Mesenchymal stem cell (in vitro differentiated cells and primary cell): ENCODE data around the gene SPATA2.

Experiments
- DNase-seq: peaks from one replicate; pipeline ENCODE4 v3.0.0-alpha.2; 2013
- H2AFZ ChIP-seq: one replicate; pipeline ENCODE4 v1.6.1; 2013; ENCODE audit warnings: low read depth, mild to moderate bottlenecking, control low read depth, inconsistent platforms, low read length, moderate library complexity
- H2AK5ac ChIP-seq: 2 replicates; pipeline ENCODE4 v1.6.1; 2013; ENCODE audit warnings: low read length, moderate library complexity, mild to moderate bottlenecking, inconsistent platforms; ENCODE audit not compliant: severe bottlenecking
- H2BK120ac ChIP-seq: one replicate; pipeline ENCODE4 v1.6.1; 2013; ENCODE audit warnings: low read depth, mild to moderate bottlenecking, inconsistent platforms, low read length, moderate library complexity
- H2BK12ac ChIP-seq, 2 experiments: one replicate each; pipeline ENCODE4 v1.6.1; 2013; ENCODE audit warnings: inconsistent platforms in 2 of 2, low read length in 2 of 2, mild to moderate bottlenecking in 2 of 2, moderate library complexity in 2 of 2, control low read depth in 1 of 2
- H2BK15ac ChIP-seq: one replicate; pipeline ENCODE4 v1.6.1; 2013; ENCODE audit warnings: mild to moderate bottlenecking, low read depth, inconsistent platforms; ENCODE audit not compliant: poor library complexity, severe bottlenecking
- H2BK5ac ChIP-seq: 2 replicates; pipeline ENCODE4 v1.6.1; 2013; ENCODE audit warnings: low read depth, mild to moderate bottlenecking, low read length, control low read depth, inconsistent platforms; ENCODE audit not compliant: poor library complexity, severe bottlenecking
- H3K14ac ChIP-seq, 2 experiments: one replicate each; pipeline ENCODE4 v1.6.1; 2013; ENCODE audit warnings: inconsistent platforms in 2 of 2, low read length in 2 of 2, control low read depth in 1 of 2, mild to moderate bottlenecking in 1 of 2, moderate library complexity in 1 of 2
- H3K18ac ChIP-seq, 2 experiments: one replicate each; pipeline ENCODE4 v1.6.1; 2013; ENCODE audit warnings: inconsistent platforms in 2 of 2, low read length in 2 of 2, control low read depth in 1 of 2, low read depth in 1 of 2, mild to moderate bottlenecking in 1 of 2
- H3K23ac ChIP-seq, 2 experiments: one replicate each; pipeline ENCODE4 v1.6.1; 2013; ENCODE audit warnings: inconsistent platforms in 2 of 2, low read length in 2 of 2, mild to moderate bottlenecking in 2 of 2, moderate library complexity in 2 of 2, control low read depth in 1 of 2
- H3K27ac ChIP-seq: 2 replicates; pipeline ENCODE4 v1.5.1; 2013; ENCODE audit warnings: mild to moderate bottlenecking, moderate library complexity, low read length, control low read depth, inconsistent platforms; ENCODE audit not compliant: poor library complexity, severe bottlenecking
- H3K27me3 ChIP-seq, 2 experiments: 2 replicates each; pipeline versions ENCODE4 v1.6.1 to v1.7.0; 2013; ENCODE audit warnings: low read length in 2 of 2, mild to moderate bottlenecking in 2 of 2, moderate library complexity in 2 of 2, control low read depth in 1 of 2, inconsistent platforms in 1 of 2; ENCODE audit not compliant: control insufficient read depth in 1 of 2, insufficient read depth in 1 of 2
- H3K36me3 ChIP-seq, 2 experiments: 2 replicates each; pipeline versions ENCODE4 v1.6.1 to v1.7.0; 2013; ENCODE audit warnings: low read length in 2 of 2, control low read depth in 1 of 2, inconsistent platforms in 1 of 2, low read depth in 1 of 2, mild to moderate bottlenecking in 1 of 2; ENCODE audit not compliant: insufficient read depth in 2 of 2, control insufficient read depth in 1 of 2
- H3K4ac ChIP-seq, 2 experiments: one replicate each; pipeline ENCODE4 v1.6.1; 2013; ENCODE audit warnings: inconsistent platforms in 2 of 2, low read length in 2 of 2, mild to moderate bottlenecking in 2 of 2, moderate library complexity in 2 of 2, control low read depth in 1 of 2, low read depth in 1 of 2
- H3K4me1 ChIP-seq: 2 replicates; pipeline ENCODE4 v1.6.1; 2013; ENCODE audit warnings: low read depth, low read length, control low read depth; ENCODE audit not compliant: control insufficient read depth, insufficient read depth
- H3K4me2 ChIP-seq: 2 replicates; pipeline ENCODE4 v1.6.1; 2013; ENCODE audit warnings: low read length, mild to moderate bottlenecking, inconsistent platforms; ENCODE audit not compliant: poor library complexity, severe bottlenecking
- H3K4me3 ChIP-seq, 2 experiments: 2 replicates each; pipeline versions ENCODE4 v1.5.1 to v1.7.0; 2013; ENCODE audit warnings: low read length in 2 of 2, mild to moderate bottlenecking in 2 of 2, control low read depth in 1 of 2, low read depth in 1 of 2; ENCODE audit not compliant: insufficient read depth in 1 of 2
- H3K79me1 ChIP-seq: replicated peaks from 2 replicates; pipeline ENCODE4 v1.6.1; 2013; ENCODE audit warnings: mild to moderate bottlenecking, control low read depth, low read length, inconsistent platforms; ENCODE audit not compliant: poor library complexity, severe bottlenecking
- H3K9ac ChIP-seq: 2 replicates; pipeline ENCODE4 v1.7.0; 2013; ENCODE audit warnings: mild to moderate bottlenecking, low read length, moderate library complexity
- H3K9me3 ChIP-seq: 2 replicates; pipeline ENCODE4 v1.7.0; 2013; ENCODE audit warnings: mild to moderate bottlenecking, low read length; ENCODE audit not compliant: control insufficient read depth
- H4K8ac ChIP-seq: one replicate; pipeline ENCODE4 v1.6.1; 2013; ENCODE audit warnings: inconsistent platforms, mild to moderate bottlenecking, low read length, moderate library complexity
- H4K91ac ChIP-seq: one replicate; pipeline ENCODE4 v1.6.1; 2013; ENCODE audit warnings: mild to moderate bottlenecking, low read length, inconsistent platforms
- WGBS: methylation state at CpG from one replicate; pipeline ENCODE4 v1.1.7; 2013; ENCODE audit warnings: mixed read lengths; 5-methylcytosine and 5-hydroxymethylcytosine counted together

Gene SPATA2

DNA sequence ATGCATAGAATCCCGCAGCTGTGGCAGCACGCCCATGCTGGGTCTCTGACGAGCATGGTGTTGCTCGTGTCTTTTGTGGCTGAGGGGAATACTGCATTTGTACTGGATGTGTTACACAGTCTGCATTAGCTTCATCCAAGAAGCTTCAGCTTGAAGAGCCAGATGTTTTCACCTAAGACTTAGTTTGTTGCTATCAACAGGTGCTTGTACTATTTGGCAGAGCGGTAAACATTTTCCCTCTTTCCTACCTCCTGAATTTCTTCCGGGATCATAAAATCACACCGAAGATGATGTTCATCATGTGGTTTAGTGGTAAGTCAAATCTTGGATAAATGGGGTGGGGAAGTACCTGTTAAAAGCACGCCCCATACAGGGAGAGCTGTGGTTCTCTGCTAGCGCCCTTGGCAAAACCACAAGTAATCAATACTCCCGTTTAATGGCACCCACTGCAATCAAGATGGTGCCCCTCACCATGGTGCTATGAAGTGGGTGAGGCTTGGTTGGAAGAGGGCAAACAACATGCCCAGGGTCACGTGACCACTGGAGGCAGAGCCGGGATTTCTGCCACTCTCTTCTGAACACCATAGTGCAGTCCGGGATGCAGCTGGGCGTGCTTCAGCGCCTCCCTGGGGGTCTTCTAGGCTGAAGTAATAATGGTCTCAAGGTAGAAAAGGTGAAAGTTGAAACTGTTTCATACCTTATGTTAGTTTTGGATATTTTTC is 34.4 kb downstream of the SPATA2 start:
- no peak overlapping the region for H2AK5ac ChIP-seq
- H3K27me3 ChIP-seq = no peaks in the 10 kb centered on the region
- no peak overlapping the region for H3K9ac ChIP-seq
- no peak overlapping the region for H3K4ac ChIP-seq
- no peak for DNase-seq
- peaks cover 17% of the 10 kb centered on the region for H3K4me1 ChIP-seq
- H2BK12ac ChIP-seq = no peak overlapping the region
- H3K18ac ChIP-seq = no peak overlapping the region
- peaks cover 45 to 71% of the 10 kb centered on the region in 2 experiments for H3K36me3 ChIP-seq
- H3K4me3 ChIP-seq = no peak overlapping the region
- H3K9me3 ChIP-seq = no peaks in the 10 kb centered on the region
- 94% methylated on average over 13 of the region's 15 CpGs for WGBS
- no peak overlapping the region for H3K27ac ChIP-seq
- H4K8ac ChIP-seq = no peak overlapping the region
- H2BK120ac ChIP-seq = no peak overlapping the region
- no peak overlapping the region for H2BK15ac ChIP-seq
- H3K23ac ChIP-seq = no peak overlapping the region
- peaks cover 2% of the 10 kb centered on the region for H3K79me1 ChIP-seq
- H3K14ac ChIP-seq = no peak overlapping the region
- no peak overlapping the region for H3K4me2 ChIP-seq
- no peak overlapping the region for H2AFZ ChIP-seq
- no peak overlapping the region for H2BK5ac ChIP-seq
- H4K91ac ChIP-seq = peak overlapping the region; percentile 14

DNA sequence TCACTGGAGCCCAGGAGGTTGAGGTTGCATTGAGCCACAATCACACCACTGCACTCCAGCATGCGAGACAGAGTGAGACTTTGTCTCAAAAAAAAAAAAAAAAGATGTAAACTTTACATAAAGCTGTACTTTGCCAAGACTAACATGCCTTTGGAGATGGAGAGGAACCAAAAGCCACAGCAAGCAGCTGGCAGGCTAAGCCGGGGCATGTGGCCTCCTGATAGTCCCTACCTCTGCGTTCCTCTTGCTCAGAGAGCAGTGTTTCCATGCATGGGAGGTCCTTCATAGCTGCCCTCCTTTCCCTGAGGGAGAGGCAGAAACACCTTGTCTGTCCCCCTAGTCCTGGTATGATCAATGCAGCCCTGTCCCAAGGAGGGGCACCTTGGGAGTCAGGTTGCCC is 35.2 kb downstream of the SPATA2 start:
- Histone ChIP-seq H4K91ac (no peak overlapping the region), H2BK12ac (no peak overlapping the region), H3K27me3 (no peaks in the 10 kb centered on the region), H3K4me2 (no peak overlapping the region), H2BK120ac (no peak overlapping the region), H2BK5ac (no peak overlapping the region), H3K4ac (no peak overlapping the region), H4K8ac (no peak overlapping the region), H3K79me1 (peaks cover 2% of the 10 kb centered on the region), H3K27ac (no peak overlapping the region), H3K18ac (no peak overlapping the region), H2AK5ac (no peak overlapping the region), H3K9me3 (no peaks in the 10 kb centered on the region), H3K23ac (no peak overlapping the region), H3K9ac (no peak overlapping the region), H3K4me3 (no peak overlapping the region), H3K14ac (no peak overlapping the region), H3K4me1 (peaks cover 13% of the 10 kb centered on the region), H3K36me3 (peaks cover 40 to 69% of the 10 kb centered on the region in 2 experiments), H2BK15ac (no peak overlapping the region), H2AFZ (no peak overlapping the region)
- DNase-seq = no peak
- 96% methylated on average over 3 of the region's 3 CpGs for WGBS

DNA sequence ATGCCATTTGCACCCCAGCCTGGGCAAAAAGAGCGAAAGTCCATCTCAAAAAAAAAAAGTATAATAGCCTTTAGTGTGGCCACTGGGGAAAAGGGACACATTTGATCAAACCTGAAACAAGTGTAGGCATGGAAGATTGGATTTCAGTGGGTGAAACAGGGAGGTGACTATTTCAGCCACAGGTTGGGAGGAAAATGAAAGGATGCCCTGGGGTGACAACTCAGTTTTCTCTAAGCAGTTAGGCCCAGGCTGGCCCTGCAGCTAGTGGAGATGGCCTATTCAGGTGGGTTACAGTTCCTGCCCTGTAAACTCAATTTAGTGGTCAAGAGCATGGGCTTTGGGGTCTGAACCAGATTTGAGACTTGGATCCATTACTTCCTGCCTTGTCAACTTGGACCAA is 36.4 kb downstream of the SPATA2 start:
- H2AK5ac ChIP-seq = no peak overlapping the region
- WGBS = 96% methylated on average over 1 of the region's 1 CpG
- H3K18ac ChIP-seq = no peak overlapping the region
- H3K4me2 ChIP-seq = no peak overlapping the region
- H2AFZ ChIP-seq = no peak overlapping the region
- no peak overlapping the region for H4K8ac ChIP-seq
- no peak overlapping the region for H2BK12ac ChIP-seq
- peaks cover 28 to 68% of the 10 kb centered on the region in 2 experiments for H3K36me3 ChIP-seq
- H3K23ac ChIP-seq = no peak overlapping the region
- H4K91ac ChIP-seq = no peak overlapping the region
- H3K79me1 ChIP-seq = no peaks in the 10 kb centered on the region
- no peak overlapping the region for H3K4me3 ChIP-seq
- H3K4me1 ChIP-seq = peaks cover 8% of the 10 kb centered on the region
- no peak overlapping the region for H2BK120ac ChIP-seq
- H3K27me3 ChIP-seq = no peaks in the 10 kb centered on the region
- H2BK5ac ChIP-seq = no peak overlapping the region
- H3K14ac ChIP-seq = no peak overlapping the region
- H3K27ac ChIP-seq = no peak overlapping the region
- H3K4ac ChIP-seq = no peak overlapping the region
- no peak overlapping the region for H3K9ac ChIP-seq
- no peak for DNase-seq
- no peak overlapping the region for H2BK15ac ChIP-seq
- H3K9me3 ChIP-seq = no peaks in the 10 kb centered on the region

DNA sequence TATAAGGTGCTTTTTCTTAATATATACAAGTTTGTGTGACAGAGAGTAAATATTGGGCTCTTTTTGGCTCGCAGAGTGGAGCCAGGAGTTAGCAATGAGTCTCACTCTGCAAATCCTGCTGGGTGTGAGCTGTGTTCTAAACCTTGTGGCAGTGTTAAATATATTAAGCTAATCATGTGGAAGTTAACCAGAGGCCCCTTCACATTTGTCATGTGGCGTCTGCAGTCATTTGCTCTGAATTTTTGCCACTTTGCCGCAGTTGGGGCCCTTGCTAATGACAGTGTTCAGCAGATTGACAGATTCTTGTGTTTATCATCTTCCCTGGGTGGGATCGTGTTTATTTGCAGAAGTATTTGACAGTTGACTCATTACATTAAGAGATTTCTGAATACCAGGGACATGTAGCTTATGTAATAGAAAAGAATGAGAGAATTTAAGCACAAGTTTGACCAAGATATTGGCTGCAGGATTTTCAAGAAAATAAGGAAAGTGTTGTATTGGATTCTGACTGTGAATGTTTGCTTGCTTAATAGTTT is 37.9 kb downstream of the SPATA2 start:
- Histone ChIP-seq H4K91ac (no peak overlapping the region), H3K9me3 (no peaks in the 10 kb centered on the region)

More for the DNA sequence above, 37.9 kb downstream of the SPATA2 start:
- H2BK12ac ChIP-seq = no peak overlapping the region
- no peak overlapping the region for H3K14ac ChIP-seq
- WGBS = 52% methylated on average over 4 of the region's 4 CpGs
- H3K9ac ChIP-seq = no peak overlapping the region
- no peak overlapping the region for H2AFZ ChIP-seq
- no peak overlapping the region for H3K4me3 ChIP-seq
- H3K4ac ChIP-seq = no peak overlapping the region
- peaks cover 17 to 57% of the 10 kb centered on the region in 2 experiments for H3K36me3 ChIP-seq
- no peak overlapping the region for H3K23ac ChIP-seq
- H2BK5ac ChIP-seq = no peak overlapping the region
- peaks cover 3% of the 10 kb centered on the region for H3K4me1 ChIP-seq
- no peak overlapping the region for H3K27ac ChIP-seq
- H3K27me3 ChIP-seq = no peaks in the 10 kb centered on the region
- H4K8ac ChIP-seq = no peak overlapping the region
- H3K4me2 ChIP-seq = no peak overlapping the region
- H3K18ac ChIP-seq = no peak overlapping the region
- no peak overlapping the region for H2BK120ac ChIP-seq
- no peak for DNase-seq
- H2BK15ac ChIP-seq = no peak overlapping the region
- H2AK5ac ChIP-seq = no peak overlapping the region
- H3K79me1 ChIP-seq = no peaks in the 10 kb centered on the region
